GM23338 (cell line): ENCODE measurements around the gene PICK1. TPM values are rescaled to one million over a fixed set of nuclear protein-coding genes. Genes with fewer than 3 reads are reported as not detected.

Experiments
- polyA plus RNA-seq: library from polyadenylated mRNA; unstranded; fragments of >200 nt; fragmentation: Nextera tagmentation; extraction: Ambion mirVana; gene quantifications from 2 replicates; pipeline ENCODE4 v1.2.1, GENCODE V29; 2016
- total RNA-seq: library from RNA; depleted of rRNA; stranded (reverse); fragments of >200 nt; shearing (Covaris generic); gene quantifications from 2 replicates; pipeline ENCODE4 v1.2.3, GENCODE V29; 2014; rRNA removed

PICK1 gene
- total and polyA plus RNA-seq, 2 experiments from 2014 or later, result 15.9 to 28.3 TPM

Other genes with a start within 250 kb of the PICK1 start
- 61.3 and 87.3 TPM in 2 replicates for gene GCAT, start 249.5 kb upstream of the PICK1 start, total RNA-seq
- gene GCAT, start 249.5 kb upstream of the PICK1 start, polyA plus RNA-seq, result 36.8 and 39.1 TPM in 2 replicates
- gene GALR3, start 234.0 kb upstream of the PICK1 start, total RNA-seq, result 0.23 and 0.63 TPM in 2 replicates
- gene GALR3, start 234.0 kb upstream of the PICK1 start, polyA plus RNA-seq, result 0.36 TPM in 1 of 2 replicates, not detected in the other
- 13.0 and 13.6 TPM in 2 replicates for gene ANKRD54, start 213.1 kb upstream of the PICK1 start, total RNA-seq
- 14.0 and 14.1 TPM in 2 replicates for gene ANKRD54, start 213.1 kb upstream of the PICK1 start, polyA plus RNA-seq
- gene EIF3L, start 208.0 kb upstream of the PICK1 start, total RNA-seq, result 420 and 459 TPM in 2 replicates
- gene EIF3L, start 208.0 kb upstream of the PICK1 start, polyA plus RNA-seq, result 430 and 466 TPM in 2 replicates
- 33.1 and 34.8 TPM in 2 replicates for gene MICALL1, start 151.1 kb upstream of the PICK1 start, total RNA-seq
- 4.8 and 5.9 TPM in 2 replicates for gene MICALL1, start 151.1 kb upstream of the PICK1 start, polyA plus RNA-seq
- 0.38 TPM in 1 of 2 replicates, not detected in the other for gene C22orf23, start 103.8 kb upstream of the PICK1 start, total RNA-seq
- 0.64 TPM in 1 of 2 replicates, not detected in the other for gene C22orf23, start 103.8 kb upstream of the PICK1 start, polyA plus RNA-seq
- 64.6 and 144 TPM in 2 replicates for gene POLR2F, start 103.7 kb upstream of the PICK1 start, total RNA-seq
- gene POLR2F, start 103.7 kb upstream of the PICK1 start, polyA plus RNA-seq, result 429 and 450 TPM in 2 replicates
- 2.1 and 2.3 TPM in 2 replicates for gene SOX10, start 72.8 kb upstream of the PICK1 start, total RNA-seq
- gene SOX10, start 72.8 kb upstream of the PICK1 start, polyA plus RNA-seq, result 1.1 and 1.3 TPM in 2 replicates
- gene SLC16A8, start 26.8 kb downstream of the PICK1 start, total RNA-seq, result 0.66 and 1.0 TPM in 2 replicates
- gene SLC16A8, start 26.8 kb downstream of the PICK1 start, polyA plus RNA-seq, result 0.52 and 0.56 TPM in 2 replicates
- 3.9 and 5.6 TPM in 2 replicates for gene BAIAP2L2, start 53.3 kb downstream of the PICK1 start, total RNA-seq
- 5.6 and 7.6 TPM in 2 replicates for gene BAIAP2L2, start 53.3 kb downstream of the PICK1 start, polyA plus RNA-seq
- gene PLA2G6, start 124.4 kb downstream of the PICK1 start, total RNA-seq, result 6.3 and 12.6 TPM in 2 replicates
- gene PLA2G6, start 124.4 kb downstream of the PICK1 start, polyA plus RNA-seq, result 4.5 and 5.8 TPM in 2 replicates
- gene MAFF, start 144.6 kb downstream of the PICK1 start, total RNA-seq, result 7.7 and 8.9 TPM in 2 replicates
- 2.2 and 2.3 TPM in 2 replicates for gene MAFF, start 144.6 kb downstream of the PICK1 start, polyA plus RNA-seq
- 76.5 and 95.1 TPM in 2 replicates for gene TMEM184B, start 215.6 kb downstream of the PICK1 start, total RNA-seq
- 40.7 and 42.2 TPM in 2 replicates for gene TMEM184B, start 215.6 kb downstream of the PICK1 start, polyA plus RNA-seq